PC-9 (cell line): Measurements from ENCODE around the gene PODXL. TPM values are rescaled to one million over a fixed set of nuclear protein-coding genes. Genes with fewer than 3 reads are reported as not detected.

Source experiments
- BruUV-seq: library from RNA; stranded (reverse); fragments of 400-500 nt; replicated peaks from 2 replicates; lab custom pipeline; 2021; lab: Mats Ljungman, UMichigan
- CTCF ChIA-PET: fragments of 300-600 bp; sonication (Branson Sonifier 250); formaldehyde crosslinking; loops from one replicate; lab custom pipeline; 2022; ENCODE audit warnings: antibody characterized with exemption; lab: Charles Lee
- POLR2A ChIA-PET: fragments of 300-600 bp; sonication (Branson Sonifier 250); formaldehyde crosslinking; loops from one replicate; lab custom pipeline; 2022; ENCODE audit warnings: antibody characterized with exemption; ENCODE audit not compliant: unreplicated experiment; lab: Charles Lee
- DNase-seq, 2 experiments: peaks; one replicate each; pipeline versions ENCODE4 v3.0.0 to v3.0.0-alpha.2; 2015 to 2022; ENCODE audit warnings: mixed read lengths in 1 of 2
- H2AFZ ChIP-seq: fragments of 200-600 bp; sonication (generic); 2 replicates; pipeline ENCODE4 v1.8.1; 2017; ENCODE audit warnings: antibody characterized with exemption
- H3F3A ChIP-seq: fragments of 200-600 bp; sonication (generic); 2 replicates; pipeline ENCODE4 v1.8.1; 2017; ENCODE audit warnings: antibody characterized with exemption, mild to moderate bottlenecking, low read depth; ENCODE audit not compliant: insufficient read depth
- H3K27ac ChIP-seq: fragments of 200-600 bp; sonication (generic); 2 replicates; pipeline ENCODE4 v1.6.1; 2016; ENCODE audit warnings: mixed run types
- H3K27me3 ChIP-seq: fragments of 200-600 bp; sonication (generic); 2 replicates; pipeline ENCODE4 v1.6.1; 2016; ENCODE audit warnings: low read depth, mixed run types; ENCODE audit not compliant: insufficient read depth
- H3K36me3 ChIP-seq: fragments of 200-600 bp; sonication (generic); 2 replicates; pipeline ENCODE4 v1.6.1; 2016; ENCODE audit warnings: low read depth, mixed run types
- H3K4me1 ChIP-seq: fragments of 200-600 bp; sonication (generic); replicated peaks from 2 replicates; pipeline ENCODE4 v1.6.1; 2016; ENCODE audit warnings: mixed run types; ENCODE audit not compliant: insufficient read depth
- H3K4me2 ChIP-seq: fragments of 200-600 bp; sonication (generic); 2 replicates; pipeline ENCODE4 v1.6.1; 2017; ENCODE audit warnings: mixed run types
- H3K4me3 ChIP-seq: fragments of 200-600 bp; sonication (generic); 2 replicates; pipeline ENCODE4 v1.6.1; 2016; ENCODE audit warnings: mixed run types
- H3K79me2 ChIP-seq: fragments of 200-600 bp; sonication (generic); 2 replicates; pipeline ENCODE4 v1.6.1; 2017; ENCODE audit warnings: low read depth, mixed run types
- H3K9me2 ChIP-seq: fragments of 200-600 bp; sonication (generic); 2 replicates; pipeline ENCODE4 v1.8.1; 2017; ENCODE audit warnings: mild to moderate bottlenecking; ENCODE audit not compliant: insufficient read depth
- H3K9me3 ChIP-seq: fragments of 200-600 bp; sonication (generic); 2 replicates; pipeline ENCODE4 v1.8.1; 2016; ENCODE audit warnings: low read depth; ENCODE audit not compliant: insufficient read depth
- H4K20me1 ChIP-seq: fragments of 200-600 bp; sonication (generic); 2 replicates; pipeline ENCODE4 v1.8.1; 2017; ENCODE audit not compliant: insufficient read depth
- EZH2 ChIP-seq: fragments of 200-600 bp; sonication (generic); IDR thresholded peaks from 2 replicates; pipeline ENCODE4 v1.8.0; 2017; ENCODE audit warnings: antibody characterized with exemption, low read depth
- intact Hi-C: fragments of 100-400 bp; cut with micrococcal nuclease; formaldehyde crosslinking; loops from one replicate; pipeline ENCODE4 v1.10.0; 2022; ENCODE audit not compliant: unreplicated experiment
- total RNA-seq: library from RNA; stranded (reverse); gene quantifications from 2 replicates; pipeline ENCODE4 v1.2.3, GENCODE V29; 2021
- TF ChIP-seq, protein P1 (sequence below): fragments of 200-600 bp; sonication (generic); conservative IDR thresholded peaks from 2 replicates; pipeline ENCODE4 v1.6.1; 2017; ENCODE audit warnings: mixed run types, antibody characterized with exemption, mild to moderate bottlenecking, moderate library complexity

The PODXL gene
- total RNA-seq, 1 experiment from 2014 or later, result 75.3 TPM

DNA sequence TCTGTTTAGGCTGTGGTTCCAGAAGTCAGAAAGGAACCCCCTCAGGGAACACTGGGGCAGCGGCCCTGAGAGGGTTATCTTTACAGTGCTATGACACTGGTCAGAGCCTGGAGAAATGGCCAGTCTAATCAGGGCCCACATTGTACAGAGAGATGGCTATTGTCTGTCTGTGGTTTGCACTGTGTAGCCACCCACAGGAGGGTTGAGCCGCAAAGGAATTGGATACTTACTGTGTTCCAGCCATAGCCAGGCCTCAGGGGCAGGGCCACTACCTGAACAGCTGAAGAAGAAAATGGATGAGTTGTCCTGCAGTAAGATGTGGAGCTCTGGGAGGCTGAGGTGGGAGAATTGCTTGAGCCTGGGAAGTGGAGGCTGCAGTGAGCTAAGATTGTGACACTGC, 47.5 kb upstream of the PODXL start:
- H3K9me3 ChIP-seq, result no peaks in the 10 kb centered on the region
- no peaks in the 10 kb centered on the region for H4K20me1 ChIP-seq
- DNase-seq, result no peak
- H3K27me3 ChIP-seq, result no peaks in the 10 kb centered on the region
- peaks cover 40% of the 10 kb centered on the region for H3F3A ChIP-seq
- no TSS peak for BruUV-seq
- H3K36me3 ChIP-seq, result no peaks in the 10 kb centered on the region
- peaks cover 42% of the 10 kb centered on the region for H3K4me1 ChIP-seq
- H3K27ac ChIP-seq, result no peak overlapping the region
- TF ChIP-seq, protein P1, sequence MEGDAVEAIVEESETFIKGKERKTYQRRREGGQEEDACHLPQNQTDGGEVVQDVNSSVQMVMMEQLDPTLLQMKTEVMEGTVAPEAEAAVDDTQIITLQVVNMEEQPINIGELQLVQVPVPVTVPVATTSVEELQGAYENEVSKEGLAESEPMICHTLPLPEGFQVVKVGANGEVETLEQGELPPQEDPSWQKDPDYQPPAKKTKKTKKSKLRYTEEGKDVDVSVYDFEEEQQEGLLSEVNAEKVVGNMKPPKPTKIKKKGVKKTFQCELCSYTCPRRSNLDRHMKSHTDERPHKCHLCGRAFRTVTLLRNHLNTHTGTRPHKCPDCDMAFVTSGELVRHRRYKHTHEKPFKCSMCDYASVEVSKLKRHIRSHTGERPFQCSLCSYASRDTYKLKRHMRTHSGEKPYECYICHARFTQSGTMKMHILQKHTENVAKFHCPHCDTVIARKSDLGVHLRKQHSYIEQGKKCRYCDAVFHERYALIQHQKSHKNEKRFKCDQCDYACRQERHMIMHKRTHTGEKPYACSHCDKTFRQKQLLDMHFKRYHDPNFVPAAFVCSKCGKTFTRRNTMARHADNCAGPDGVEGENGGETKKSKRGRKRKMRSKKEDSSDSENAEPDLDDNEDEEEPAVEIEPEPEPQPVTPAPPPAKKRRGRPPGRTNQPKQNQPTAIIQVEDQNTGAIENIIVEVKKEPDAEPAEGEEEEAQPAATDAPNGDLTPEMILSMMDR, result no peak
- TF ChIP-seq EZH2, result no peak
- no peaks in the 10 kb centered on the region for H3K79me2 ChIP-seq
- ChIA-PET POLR2A (no interaction called here), CTCF (interaction anchor here (0.6 kb wide), 1 partner anchor 12 kb away, joined by 4 read pairs; no protein-coding TSS in a partner anchor)
- H3K9me2 ChIP-seq, result no peaks in the 10 kb centered on the region
- H2AFZ ChIP-seq, result no peak overlapping the region
- H3K4me2 ChIP-seq, result no peak overlapping the region
- intact Hi-C loops, result loop anchor here (2.0 kb wide), 1 partner anchor 45 kb away; no protein-coding TSS in a partner anchor
- no peak overlapping the region for H3K4me3 ChIP-seq

DNA sequence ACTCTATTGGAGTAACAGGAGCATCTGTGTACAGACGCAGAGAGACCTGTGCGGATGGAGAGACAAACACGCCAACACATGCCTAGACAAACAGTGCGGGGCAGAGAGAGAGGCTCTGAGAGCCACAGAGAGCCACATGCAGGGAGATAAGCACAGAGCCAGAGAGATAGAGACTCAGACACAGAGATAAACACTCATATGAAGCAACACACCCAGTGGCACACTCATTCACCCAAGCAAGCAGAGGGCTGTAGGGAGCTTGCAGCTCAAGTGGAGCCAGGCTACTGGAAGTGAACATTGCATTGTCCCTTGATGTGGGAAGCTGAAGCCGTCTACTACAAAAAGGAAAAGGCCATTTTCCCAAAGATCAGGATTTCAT, 46.6 kb upstream of the PODXL start:
- Histone ChIP-seq H3K9me2 (no peaks in the 10 kb centered on the region), H3K79me2 (no peaks in the 10 kb centered on the region), H3K27ac (no peak overlapping the region), H3F3A (peaks cover 40% of the 10 kb centered on the region), H3K36me3 (no peaks in the 10 kb centered on the region), H3K9me3 (no peaks in the 10 kb centered on the region), H3K27me3 (no peaks in the 10 kb centered on the region), H2AFZ (no peak overlapping the region), H3K4me2 (no peak overlapping the region), H4K20me1 (no peaks in the 10 kb centered on the region), H3K4me3 (no peak overlapping the region), H3K4me1 (peaks cover 42% of the 10 kb centered on the region)
- POLR2A ChIA-PET, result interaction anchor here (0.6 kb wide), 1 partner anchor 9 kb away, joined by 5 read pairs; no protein-coding TSS in a partner anchor
- CTCF ChIA-PET, result no interaction called here
- no peak for TF ChIP-seq EZH2
- TF ChIP-seq, protein P1, result no peak
- BruUV-seq, result no TSS peak
- DNase-seq, result no peak
- intact Hi-C loops, result no loop called here

DNA sequence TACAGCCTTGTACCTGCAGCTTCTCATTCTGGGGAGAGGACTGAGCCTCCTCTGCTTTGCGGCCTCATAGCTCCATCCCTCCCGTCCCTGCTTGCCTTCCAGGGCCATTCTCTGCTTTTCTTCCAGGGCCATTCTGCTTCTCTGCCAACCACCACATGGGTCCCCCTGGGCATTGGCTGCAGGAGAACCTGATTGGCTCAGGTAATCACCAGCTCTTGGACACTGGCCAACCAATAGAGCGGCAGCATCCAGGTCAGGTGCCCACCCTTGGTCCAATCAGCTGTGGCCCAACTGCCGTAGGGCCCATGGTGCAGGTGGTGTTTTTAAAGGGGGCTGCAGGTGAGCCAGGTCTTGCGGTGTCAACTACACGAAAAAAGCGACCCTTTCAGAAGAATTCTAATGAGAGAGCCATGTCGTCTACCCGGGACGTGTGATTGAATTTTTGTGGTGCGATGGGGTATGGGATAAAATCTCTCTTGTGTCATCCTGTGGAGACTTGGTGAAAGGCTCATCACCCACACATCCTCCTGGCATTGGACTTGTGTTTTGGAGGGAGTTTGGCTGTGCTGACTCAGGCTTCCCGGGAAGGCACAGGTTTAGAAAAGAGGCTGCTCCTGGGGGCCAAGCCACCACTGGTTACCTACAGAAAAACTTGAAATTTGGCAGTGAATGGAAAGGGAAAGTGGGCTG, 46.0 kb upstream of the PODXL start:
- no peaks in the 10 kb centered on the region for H3K36me3 ChIP-seq
- no peaks in the 10 kb centered on the region for H3K9me3 ChIP-seq
- no peak overlapping the region for H3K4me3 ChIP-seq
- no peaks in the 10 kb centered on the region for H3K79me2 ChIP-seq
- H3K4me1 ChIP-seq, result peaks cover 37% of the 10 kb centered on the region
- no peak for TF ChIP-seq EZH2
- TF ChIP-seq, protein P1, result no peak
- no peak overlapping the region for H2AFZ ChIP-seq
- no peak overlapping the region for H3K27ac ChIP-seq
- no peak for DNase-seq
- intact Hi-C loops, result no loop called here
- H3K27me3 ChIP-seq, result no peaks in the 10 kb centered on the region
- H4K20me1 ChIP-seq, result no peaks in the 10 kb centered on the region
- BruUV-seq, result no TSS peak
- no peaks in the 10 kb centered on the region for H3K9me2 ChIP-seq
- H3K4me2 ChIP-seq, result no peak overlapping the region
- peaks cover 39% of the 10 kb centered on the region for H3F3A ChIP-seq
- ChIA-PET POLR2A (no interaction called here), CTCF (no interaction called here)
